NCI-H345 treated with DMSO at 0.1 percent for 48 hours (cell line): ENCODE data around the gene BPGM.
"Not testable (repeated sequence)": the region's sequence is repeated elsewhere in the genome, so short reads cannot be mapped to it uniquely, and the experiment has no call there.

Source experiments
- DNase-seq: peaks from one replicate; lab custom pipeline; 2025; ENCODE audit not compliant: unreplicated experiment; lab: John Stamatoyannopoulos, UW

The BPGM gene

DNA sequence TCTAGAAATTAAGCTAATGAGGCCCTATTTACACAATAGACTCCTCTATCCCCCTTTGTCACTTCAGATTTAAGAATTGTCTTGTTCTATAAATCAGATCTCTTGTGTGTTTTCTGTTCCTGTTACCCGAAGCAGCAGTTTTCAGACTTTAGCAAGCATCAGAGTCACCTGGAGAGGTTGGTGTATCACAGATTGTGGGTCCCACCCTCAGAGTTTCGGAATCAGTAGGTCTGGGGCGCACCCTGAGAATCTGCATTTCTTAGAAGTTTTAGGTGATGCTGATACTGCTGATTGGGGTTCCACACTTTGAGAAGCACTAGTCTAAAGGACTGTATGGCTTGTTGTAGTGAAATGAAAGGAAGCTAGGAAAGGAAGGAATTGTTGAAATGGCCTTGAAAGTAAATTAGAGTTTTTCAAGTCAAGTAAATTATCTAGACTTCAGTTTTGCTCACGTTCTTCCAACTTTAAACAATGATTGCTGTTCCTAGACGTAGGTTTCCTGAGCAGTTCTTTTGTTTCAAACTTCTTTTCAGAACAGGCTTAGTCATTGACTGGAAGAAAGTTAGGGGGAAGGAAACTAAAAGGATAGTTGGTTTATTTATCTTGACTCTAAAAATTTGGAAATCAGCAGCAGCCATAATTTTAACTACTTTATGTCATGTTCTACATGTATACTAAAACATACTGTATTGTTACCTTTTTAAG lies 15.7 kb downstream of the BPGM start:
- DNase-seq, result no peak

DNA sequence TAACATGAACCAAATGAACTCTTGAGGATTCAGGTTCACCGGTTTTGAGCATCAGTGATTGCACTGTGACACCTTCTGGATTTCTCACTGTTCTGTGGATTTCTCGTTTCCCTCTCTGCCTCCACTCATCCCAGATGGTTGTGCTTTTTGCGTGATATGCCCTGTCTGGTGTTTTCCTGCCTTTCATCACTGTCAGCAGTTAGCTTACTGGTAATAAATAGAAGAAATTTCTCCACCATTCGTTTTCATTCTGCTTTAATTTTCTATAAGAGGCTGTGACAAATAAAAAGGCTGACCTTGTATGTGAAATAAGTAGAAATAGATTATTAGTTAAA lies 16.2 kb downstream of the BPGM start:
- DNase-seq, result no peak

DNA sequence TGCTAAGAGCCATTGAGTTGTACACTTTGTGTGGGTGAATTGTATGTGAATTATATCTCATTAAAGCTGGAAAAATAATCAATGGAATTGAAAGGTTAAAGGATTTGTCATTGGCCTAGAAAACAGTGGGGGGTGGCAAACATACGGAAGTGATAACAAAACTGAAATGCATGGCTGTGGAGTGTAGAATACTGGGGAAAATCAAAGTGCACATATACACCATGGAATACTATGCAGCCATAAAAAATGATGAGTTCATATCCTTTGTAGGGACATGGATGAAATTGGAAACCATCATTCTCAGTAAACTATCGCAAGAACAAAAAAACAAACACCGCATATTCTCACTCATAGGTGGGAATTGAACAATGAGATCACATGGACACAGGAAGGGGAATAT lies 18.4 kb downstream of the BPGM start:
- not testable (repeated sequence) for DNase-seq

DNA sequence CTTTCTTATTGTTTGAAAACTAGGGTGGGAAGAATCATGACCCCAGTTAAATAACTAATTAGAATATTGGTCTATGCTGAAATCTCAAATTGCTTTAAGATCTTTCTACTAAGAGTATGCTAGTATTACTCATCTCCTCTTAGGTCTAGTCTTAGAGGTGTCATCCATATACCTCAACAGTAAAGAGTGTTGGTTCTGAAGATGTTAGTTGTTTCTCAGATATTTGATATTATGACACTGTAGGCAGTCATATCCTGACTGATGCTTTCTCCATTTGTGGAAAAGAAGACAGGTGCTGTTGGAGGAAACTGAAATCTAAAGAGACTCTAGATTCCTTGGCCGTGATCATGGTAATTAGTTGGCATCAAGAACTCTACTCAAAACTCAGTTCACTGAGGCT lies 21.2 kb downstream of the BPGM start:
- DNase-seq, result no peak

DNA sequence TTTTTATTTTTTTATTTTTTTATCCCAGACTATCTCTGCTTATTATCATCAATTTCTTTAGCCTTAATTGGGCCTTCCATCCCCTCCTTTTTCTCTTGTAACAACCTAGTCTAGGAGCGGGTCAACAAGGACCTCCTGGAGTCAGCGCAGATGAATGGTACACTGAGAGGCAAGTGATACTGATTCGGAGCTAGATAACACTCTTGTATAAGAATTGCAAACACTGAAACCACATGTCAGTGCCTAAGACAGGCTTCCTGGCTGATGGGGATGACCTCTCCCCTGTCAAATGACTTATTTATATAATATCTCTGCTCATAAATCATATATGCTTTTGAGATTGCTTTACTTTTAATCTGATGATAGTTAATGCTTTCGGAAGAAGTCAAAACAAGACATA lies 22.7 kb downstream of the BPGM start:
- DNase-seq, result no peak

DNA sequence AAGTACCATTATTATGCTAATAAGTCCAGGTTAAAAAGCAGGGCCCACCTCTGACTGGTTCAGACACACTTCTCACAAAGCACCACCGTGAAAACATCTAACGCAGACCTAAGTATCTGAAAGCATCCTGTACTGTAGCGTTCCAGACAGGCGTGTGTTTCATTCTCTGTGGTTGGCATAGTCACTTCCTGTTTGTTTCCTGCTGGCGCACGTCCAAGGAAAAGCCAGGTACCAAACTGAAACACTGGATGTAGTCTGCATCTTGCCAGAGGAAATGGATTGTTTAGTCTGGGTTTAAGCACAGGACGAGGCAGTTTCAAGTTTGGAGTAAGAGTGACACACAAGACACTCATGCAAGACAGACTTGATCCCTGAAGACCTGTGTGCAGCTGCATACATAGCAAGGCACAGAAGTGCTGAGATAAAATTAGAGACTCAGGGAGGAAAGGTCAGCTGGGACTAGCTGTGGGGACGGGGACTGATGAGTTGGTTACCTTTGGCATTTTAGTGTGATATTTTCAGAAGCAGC lies 23.3 kb downstream of the BPGM start:
- DNase-seq, result peak; percentile 77

DNA sequence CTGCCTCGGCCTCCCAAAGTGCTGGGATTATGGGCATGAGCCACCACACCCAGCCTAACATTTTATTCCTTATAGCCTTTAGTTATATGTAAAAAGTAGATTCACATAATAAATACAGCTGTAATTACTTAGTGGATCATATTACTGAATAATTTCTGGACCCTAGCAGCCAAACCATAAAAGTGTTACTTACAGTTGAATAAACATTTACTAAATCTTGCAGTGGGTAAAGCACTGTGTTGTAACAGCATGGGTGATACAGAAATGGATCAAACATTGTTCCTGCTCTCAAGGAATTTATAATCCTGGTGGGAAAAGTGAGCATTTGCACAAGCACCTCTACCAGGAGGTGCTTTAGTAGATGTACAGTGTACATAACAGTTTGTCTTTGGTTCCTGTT lies 25.0 kb downstream of the BPGM start:
- no peak for DNase-seq

DNA sequence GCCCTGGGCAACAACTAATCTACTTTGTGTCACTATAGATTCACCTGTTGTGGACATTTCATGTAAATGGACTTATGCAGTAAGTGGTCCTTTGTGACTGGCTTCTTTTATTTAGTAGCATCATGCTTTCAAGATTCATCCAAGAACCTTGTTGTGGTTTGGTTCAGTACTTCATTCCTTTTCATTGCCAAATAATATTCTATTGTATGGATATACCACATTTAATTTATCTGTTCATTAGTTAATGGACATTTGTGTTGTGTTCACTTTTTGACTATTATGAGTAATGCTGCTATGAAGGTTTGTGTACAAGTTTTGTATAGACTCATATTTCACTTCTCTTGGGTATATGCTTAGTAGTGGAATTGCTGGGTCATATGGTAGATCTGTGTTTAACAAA lies 27.8 kb downstream of the BPGM start:
- DNase-seq, result no peak

DNA sequence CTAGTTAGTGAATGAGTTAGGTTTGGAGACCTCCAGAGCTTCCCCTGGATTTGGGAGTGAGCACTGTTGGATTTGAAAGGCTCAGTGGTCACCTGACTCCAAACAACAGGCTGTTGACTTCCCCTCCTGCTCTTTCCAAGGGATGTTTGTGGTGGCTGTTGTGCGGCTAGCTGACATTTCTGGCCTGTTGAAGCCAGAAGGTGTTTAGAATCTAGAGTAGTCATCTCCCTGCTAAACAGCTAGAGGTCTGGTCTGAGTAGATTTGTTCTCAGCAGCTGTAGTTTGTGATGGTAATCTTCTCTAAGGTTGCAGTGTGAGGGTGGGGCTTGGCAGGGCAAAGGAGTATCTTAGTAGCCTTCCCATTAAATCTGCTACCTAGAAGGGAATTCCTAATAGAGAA lies 30.1 kb downstream of the BPGM start:
- no peak for DNase-seq

DNA sequence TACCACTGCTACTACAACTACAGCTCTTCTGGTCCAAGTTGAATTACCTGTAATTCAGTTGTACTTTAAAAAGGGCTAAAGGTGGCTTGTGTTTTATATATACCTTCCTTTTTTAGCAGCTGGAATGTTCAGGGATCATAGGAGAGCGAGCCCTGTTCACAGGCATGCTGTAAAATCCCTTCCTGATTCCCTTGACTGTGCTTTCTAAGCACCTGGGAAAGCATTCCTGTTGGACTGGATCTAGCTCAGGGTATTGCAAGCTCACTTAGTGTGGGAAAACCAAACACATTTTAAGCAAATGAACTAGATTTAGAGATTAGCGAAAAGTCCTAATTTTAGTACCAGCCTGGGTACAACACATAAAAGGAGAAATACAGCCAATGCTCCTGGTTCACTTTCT lies 31.5 kb downstream of the BPGM start:
- no peak for DNase-seq

DNA sequence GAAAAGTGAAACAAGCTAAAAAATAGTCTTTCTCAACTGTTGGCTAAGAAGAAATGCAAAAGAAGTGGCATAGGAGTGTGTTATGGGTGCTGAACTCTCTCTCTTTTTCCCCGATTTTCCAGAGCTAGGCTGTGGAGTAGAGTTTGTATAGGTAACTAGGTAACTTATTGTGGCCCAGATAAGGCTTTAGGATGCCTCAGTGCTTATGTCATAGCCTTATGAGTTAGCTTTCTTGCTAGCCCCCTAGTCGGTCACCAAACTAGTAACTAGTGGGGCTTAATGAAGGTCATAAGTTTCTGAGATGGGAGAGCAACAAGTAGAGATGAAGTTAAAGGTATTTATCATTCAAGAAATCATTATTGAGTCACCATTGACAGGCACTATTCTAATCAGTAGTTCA lies 32.4 kb downstream of the BPGM start:
- no peak for DNase-seq

DNA sequence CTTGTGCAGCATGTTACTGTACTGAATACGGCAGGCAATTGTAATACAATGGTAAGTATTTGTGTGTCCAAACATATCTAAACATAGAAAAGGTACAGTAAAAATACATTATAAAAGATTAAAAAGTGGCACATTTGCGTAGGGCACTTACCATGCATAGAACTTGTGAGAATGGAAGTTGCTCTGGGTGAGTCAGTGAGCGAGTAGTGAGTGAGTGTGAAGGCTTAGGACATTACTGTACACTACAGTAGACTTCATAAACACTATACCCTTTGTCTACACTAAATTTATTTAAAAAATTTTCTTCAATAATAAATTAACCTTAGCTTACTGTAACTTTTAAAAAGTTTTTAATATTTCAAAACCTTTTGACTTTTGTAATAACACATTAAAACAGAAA lies 37.5 kb downstream of the BPGM start:
- no peak for DNase-seq

DNA sequence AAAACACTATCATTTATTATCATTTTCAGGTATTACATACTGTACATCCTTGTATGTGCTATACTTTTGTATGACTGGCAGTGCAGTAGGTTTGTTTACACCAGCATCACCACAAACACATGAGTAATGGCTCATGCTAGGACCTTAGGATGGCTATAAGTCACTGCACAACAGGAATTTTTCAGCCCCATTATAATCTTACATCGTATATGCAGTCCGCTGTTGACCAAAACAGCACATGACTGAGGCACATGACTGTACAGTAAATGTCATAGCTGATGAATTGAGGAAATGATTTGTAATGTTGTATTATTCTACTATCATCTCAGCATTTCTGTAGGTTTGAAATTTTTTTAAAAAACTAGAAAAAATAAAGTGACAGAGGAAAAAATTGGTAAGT lies 38.6 kb downstream of the BPGM start:
- no peak for DNase-seq

DNA sequence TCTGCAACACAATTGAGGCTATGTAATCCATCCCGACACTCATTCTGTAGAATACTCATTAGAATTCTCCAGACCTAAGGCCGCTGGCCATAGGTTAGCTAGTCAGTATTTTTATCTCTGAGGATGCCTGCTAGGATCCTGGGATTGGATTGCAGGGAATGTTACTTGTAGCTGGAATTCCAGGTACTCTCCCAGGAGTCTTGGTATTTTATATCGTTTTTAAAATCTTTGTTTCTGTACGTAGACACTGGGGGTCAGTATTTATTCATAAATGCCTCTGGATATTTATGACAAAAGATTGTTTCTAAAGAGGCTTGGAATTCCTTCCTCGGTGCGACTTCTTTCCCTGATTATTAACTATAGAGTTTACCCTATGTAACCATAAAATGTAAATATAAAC lies 40.1 kb downstream of the BPGM start:
- DNase-seq, result no peak

DNA sequence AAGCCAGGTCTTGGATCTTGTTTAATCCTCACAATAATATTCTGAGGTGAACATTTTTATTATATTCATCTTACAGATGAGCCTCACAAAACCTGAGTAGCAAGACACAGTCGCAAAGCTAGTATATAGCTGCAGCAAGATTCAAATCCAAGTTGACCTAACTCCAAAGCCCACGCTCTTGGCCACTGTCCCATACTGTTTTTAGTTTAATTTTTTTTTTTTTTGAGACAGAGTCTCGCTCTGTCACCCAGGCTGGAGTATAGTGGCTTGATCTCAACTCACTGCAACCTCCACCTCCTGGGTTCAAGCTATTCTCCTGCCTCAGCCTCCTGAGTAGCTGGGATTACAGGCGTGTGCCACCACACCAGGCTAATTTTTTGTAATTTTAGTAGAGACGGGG lies 42.9 kb downstream of the BPGM start:
- DNase-seq, result not testable (repeated sequence)

DNA sequence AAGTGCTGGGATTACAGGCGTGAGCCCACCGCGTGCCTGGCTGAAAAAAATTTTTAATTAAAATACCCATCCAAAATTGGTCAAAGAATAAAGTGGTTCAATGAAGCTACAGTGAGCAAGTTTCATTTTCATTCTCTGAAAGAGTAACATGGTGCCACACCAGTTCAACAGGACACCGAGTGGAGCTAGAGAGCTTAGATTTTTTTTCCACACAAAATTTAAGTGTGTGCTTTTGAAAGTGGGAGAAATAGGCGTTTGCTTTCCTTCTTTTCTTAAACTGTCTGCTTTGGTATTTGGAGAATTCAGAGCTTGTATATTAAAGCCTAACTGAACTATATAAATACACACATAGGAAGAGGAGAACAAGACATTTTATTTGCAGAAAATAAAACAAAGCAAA lies 43.4 kb downstream of the BPGM start:
- no peak for DNase-seq

DNA sequence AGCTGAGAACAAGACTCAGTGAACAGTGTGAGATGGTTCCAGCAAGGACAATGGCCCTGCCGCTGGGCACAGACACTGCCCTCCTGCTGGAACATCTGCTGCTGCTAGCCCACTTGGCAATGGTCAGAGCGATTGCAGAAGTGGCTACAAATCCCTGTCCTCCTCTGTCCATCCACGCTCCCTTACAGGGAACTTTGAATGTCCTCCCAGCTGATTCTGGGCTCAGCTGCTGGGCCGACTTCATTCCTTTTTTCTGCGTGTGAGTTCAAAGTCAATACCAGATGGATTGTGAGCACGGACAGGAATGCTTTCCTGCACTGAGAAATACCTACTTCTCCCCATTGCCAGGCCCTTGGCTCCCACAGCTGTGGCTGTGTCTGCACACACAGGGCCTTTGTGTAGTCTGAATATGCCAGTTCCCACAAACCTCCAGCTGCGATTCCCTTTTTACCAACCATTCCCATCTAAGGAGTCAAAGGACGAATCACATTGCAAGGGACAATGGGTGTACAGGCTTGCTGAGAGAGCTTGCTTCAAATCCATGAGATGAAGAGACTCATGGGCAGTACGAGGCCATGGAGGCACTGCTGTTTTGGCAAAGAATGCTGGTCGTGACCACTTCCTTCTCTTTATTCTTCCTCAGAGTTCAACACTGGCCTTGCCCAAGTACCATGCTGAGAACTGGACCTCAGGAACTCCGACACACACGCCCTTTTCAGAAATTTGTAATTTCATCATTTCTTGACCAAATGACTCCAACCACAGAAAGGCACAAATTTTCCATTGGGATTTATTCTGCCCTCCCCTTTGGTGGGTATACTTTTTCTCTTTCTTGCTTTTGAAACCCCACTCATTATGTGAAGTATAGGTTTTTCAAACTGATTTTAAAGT lies 44.2 kb downstream of the BPGM start:
- DNase-seq, result no peak

DNA sequence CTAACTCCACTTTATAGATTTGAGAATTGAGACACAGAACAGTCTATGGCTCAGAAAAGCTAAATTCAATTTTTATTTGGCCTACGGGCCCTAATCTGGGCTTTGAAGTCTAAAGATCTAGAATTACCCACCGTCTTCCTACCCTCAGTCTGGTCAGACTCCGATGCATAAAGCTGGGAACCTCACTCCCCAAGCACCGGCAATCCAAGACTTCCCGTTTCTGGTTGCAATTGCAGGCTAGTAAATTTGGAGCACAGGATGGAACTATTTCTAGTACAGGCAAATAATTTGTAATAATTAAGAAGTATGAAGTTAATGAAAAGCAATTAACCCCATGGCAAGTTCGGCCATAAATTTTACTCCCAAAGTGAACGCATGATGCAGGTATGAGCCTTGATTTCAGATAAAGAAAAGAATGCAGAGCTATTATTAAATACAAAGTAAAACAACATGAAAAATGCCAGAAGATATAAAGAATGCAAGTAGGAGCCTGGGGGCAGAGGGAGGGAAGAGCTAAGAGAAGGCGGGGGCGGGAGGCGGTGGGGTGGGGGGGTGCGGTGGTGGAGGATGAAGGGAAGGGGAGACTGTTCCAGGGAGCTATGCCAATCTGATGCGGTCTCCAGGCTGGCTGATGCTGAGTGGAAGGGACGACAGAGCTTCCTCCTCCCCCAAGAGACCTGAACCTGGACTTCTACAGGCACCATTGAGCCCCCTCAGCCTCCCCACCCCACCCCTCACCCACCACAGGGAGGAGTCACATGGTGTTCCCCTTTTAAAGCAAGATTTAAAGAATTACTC lies 45.1 kb downstream of the BPGM start:
- DNase-seq, result no peak

DNA sequence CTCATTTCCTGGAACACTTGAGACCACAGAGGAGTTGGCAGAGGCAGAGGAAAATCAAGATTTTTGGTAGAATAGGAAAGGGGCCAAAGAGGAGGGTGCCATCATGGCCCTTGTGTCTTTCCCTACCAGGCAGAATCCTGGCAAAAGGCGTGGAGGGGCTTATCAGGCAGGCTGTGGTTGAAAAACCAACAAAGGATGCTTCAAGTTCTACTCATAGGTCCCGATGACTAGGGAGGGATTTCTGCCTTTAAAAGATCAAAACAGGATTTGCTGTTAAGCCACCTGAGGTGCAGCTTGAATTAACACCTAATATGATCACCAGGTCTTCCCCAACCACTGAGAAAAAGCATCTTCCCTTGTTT lies 45.7 kb downstream of the BPGM start:
- no peak for DNase-seq

DNA sequence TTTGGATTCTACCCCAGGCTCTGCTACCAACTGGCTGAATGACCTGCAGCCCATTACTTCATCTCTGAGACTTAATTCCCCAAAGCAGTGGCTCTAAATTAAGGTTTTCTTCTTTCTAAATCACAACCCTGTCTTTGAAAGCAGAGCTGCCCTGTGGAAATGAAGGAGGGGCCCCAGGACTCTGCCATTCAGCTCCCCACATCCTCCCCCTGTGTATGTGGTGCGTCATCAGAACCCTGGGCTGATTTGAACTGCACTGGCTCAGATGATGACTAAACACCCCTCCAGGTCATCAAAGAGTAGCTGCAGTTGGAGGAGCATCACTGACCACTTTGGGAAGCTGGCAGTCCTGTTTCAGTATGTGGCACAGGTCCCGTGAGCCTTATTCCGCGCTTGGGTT lies 46.6 kb downstream of the BPGM start:
- no peak for DNase-seq

DNA sequence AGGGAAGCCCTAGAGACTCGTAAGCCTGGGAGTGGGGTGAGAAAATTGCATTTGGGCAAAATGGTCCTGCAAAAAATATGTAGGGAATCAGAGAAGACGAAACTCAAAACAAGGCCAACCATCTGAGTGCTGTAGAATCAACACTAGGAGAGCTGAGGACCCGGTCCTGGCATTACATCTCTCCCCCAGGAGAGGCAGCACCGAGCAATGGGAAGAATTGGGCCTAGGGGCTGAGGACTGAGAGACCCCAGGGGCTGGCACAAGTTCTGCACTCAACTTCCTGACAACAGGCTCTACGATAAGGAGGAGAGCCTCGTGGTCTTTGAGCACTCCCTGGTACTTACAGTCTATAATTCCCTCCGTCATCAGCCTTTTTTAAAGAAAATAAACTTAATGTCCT lies 47.6 kb downstream of the BPGM start:
- no peak for DNase-seq

DNA sequence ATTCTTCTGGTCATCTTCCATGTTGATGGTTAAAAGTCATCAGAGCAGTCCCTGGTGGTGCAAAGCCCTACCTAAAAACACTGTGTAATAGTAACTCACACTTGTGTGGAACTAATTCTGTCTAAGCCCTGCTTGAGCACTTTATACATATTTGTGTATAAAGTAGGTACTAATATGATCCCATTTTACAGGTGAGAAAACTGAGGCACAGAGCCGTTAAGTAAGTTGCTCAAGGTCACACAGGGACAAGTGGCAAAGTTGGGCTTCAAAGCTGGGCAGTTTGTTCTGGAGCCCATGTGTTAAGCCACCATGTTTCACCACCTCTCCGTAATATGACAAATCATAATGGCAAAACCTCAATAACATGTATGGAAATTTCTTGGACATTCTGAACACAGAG lies 48.1 kb downstream of the BPGM start:
- DNase-seq, result no peak
